Gastroesophageal sphincter (tissue), 3 donors: Measurements from ENCODE around the gene COL6A2.
"Not testable (repeated sequence)": the region's sequence is repeated elsewhere in the genome, so short reads cannot be mapped to it uniquely, and the experiment has no call there.

Source experiments
- POLR2AphosphoS5 ChIP-seq: sonication (generic); formaldehyde crosslinking; IDR thresholded peaks from one replicate; pipeline ENCODE4 v1.6.1; 2017; ENCODE audit warnings: antibody characterized with exemption
- TF ChIP-seq, protein P1 (sequence below), 4 experiments: fragments of 200-600 bp in 2 of 4; fragments of 450-650 bp in 2 of 4; sonication (generic) in 1 of 4; IDR thresholded peaks; one replicate each; pipeline ENCODE4 v1.5.1; 2017 to 2019; ENCODE audit warnings: antibody characterized with exemption in 4 of 4, mild to moderate bottlenecking in 2 of 4, moderate library complexity in 2 of 4

DNA sequence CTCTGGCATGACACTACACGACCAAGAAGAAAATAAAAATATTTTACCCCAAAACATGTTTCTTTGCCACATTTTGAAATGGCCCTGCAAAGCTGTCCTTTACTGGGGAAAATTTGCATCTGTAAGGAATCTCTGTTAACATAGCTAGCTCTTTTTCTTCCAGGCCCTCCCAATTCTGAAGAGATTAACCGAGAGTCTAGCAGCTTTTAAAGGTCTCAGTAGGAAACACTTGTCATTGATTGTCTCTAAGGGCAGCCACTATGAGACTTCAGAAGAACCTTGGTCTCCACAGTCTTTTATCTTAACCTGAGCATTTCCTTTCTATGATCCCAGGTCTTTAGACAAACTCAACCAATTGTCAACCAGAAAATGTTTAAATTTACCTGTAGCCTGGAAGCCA is 9.5 kb downstream of the COL6A2 start:
- TF ChIP-seq, protein P1, sequence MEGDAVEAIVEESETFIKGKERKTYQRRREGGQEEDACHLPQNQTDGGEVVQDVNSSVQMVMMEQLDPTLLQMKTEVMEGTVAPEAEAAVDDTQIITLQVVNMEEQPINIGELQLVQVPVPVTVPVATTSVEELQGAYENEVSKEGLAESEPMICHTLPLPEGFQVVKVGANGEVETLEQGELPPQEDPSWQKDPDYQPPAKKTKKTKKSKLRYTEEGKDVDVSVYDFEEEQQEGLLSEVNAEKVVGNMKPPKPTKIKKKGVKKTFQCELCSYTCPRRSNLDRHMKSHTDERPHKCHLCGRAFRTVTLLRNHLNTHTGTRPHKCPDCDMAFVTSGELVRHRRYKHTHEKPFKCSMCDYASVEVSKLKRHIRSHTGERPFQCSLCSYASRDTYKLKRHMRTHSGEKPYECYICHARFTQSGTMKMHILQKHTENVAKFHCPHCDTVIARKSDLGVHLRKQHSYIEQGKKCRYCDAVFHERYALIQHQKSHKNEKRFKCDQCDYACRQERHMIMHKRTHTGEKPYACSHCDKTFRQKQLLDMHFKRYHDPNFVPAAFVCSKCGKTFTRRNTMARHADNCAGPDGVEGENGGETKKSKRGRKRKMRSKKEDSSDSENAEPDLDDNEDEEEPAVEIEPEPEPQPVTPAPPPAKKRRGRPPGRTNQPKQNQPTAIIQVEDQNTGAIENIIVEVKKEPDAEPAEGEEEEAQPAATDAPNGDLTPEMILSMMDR (IDR thresholded peaks at IDR 0.05) = not testable (repeated sequence)
- TF ChIP-seq POLR2AphosphoS5 = not testable (repeated sequence)
